HepG2 (cell line): ENCODE data around the gene GPATCH8. TPM values are rescaled to one million over a fixed set of nuclear protein-coding genes. Genes with fewer than 3 reads are reported as not detected.

ENCODE experiments used
- CBX5 ChIP-seq: sonication (generic); formaldehyde crosslinking; IDR thresholded peaks from 2 replicates; pipeline ENCODE4 v1.4.0; 2020; ENCODE audit warnings: missing genetic modification reagents, borderline replicate concordance
- HNF4G ChIP-seq, 2 experiments: sonication (generic) in 1 of 2; formaldehyde crosslinking in 1 of 2; IDR thresholded peaks; 2 replicates each; pipeline versions ENCODE4 v1.4.0 to v1.6.1; 2011 to 2020; ENCODE audit warnings: borderline replicate concordance in 2 of 2, low read depth in 2 of 2, mild to moderate bottlenecking in 2 of 2, low read length in 1 of 2, missing genetic modification reagents in 1 of 2, moderate library complexity in 1 of 2
- HNRNPLL ChIP-seq: fragments of 200-400 bp; formaldehyde crosslinking; IDR thresholded peaks from 2 replicates; pipeline ENCODE4 v1.6.1; 2017; ENCODE audit warnings: mild to moderate bottlenecking, low read depth, low read length; ENCODE audit not compliant: poor library complexity, severe bottlenecking
- KAT8 ChIP-seq: IDR thresholded peaks from 2 replicates; pipeline ENCODE4 v1.6.1; 2016; ENCODE audit warnings: missing genetic modification reagents, missing compliant biosample characterization
- KLF11 ChIP-seq: IDR thresholded peaks from 2 replicates; pipeline ENCODE4 v1.6.1; 2016; ENCODE audit warnings: missing compliant biosample characterization
- NFRKB ChIP-seq: fragments of 450-650 bp; IDR thresholded peaks from 2 replicates; pipeline ENCODE4 v1.6.1; 2017
- NR0B2 ChIP-seq: sonication (generic); formaldehyde crosslinking; IDR thresholded peaks from 2 replicates; pipeline ENCODE4 v1.4.0; 2020; ENCODE audit warnings: mild to moderate bottlenecking, missing genetic modification reagents
- SETDB1 ChIP-seq: sonication (generic); formaldehyde crosslinking; IDR thresholded peaks from 2 replicates; pipeline ENCODE4 v1.5.1; 2020; ENCODE audit warnings: missing genetic modification reagents, mild to moderate bottlenecking, borderline replicate concordance
- SP4 ChIP-seq: sonication (generic); formaldehyde crosslinking; IDR thresholded peaks from 2 replicates; pipeline ENCODE4 v1.8.1; 2023; ENCODE audit warnings: mild to moderate bottlenecking, missing genetic modification reagents
- TEAD2 ChIP-seq: sonication (generic); formaldehyde crosslinking; IDR thresholded peaks from 2 replicates; pipeline ENCODE4 v1.9.0; 2021; ENCODE audit warnings: missing genetic modification reagents
- U2AF2 ChIP-seq: fragments of 200-400 bp; formaldehyde crosslinking; IDR thresholded peaks from 2 replicates; pipeline ENCODE4 v1.6.1; 2017; ENCODE audit warnings: low read depth, mild to moderate bottlenecking, low read length
- ZNF101 ChIP-seq: sonication (generic); formaldehyde crosslinking; IDR thresholded peaks from 2 replicates; pipeline ENCODE4 v1.4.0; 2020; ENCODE audit warnings: mild to moderate bottlenecking, low read depth, missing genetic modification reagents, borderline replicate concordance
- ZNF260 ChIP-seq: sonication (generic); formaldehyde crosslinking; IDR thresholded peaks from 2 replicates; pipeline ENCODE4 v1.4.0; 2020; ENCODE audit warnings: missing genetic modification reagents, low read depth, mild to moderate bottlenecking, borderline replicate concordance
- ZNF543 ChIP-seq: sonication (generic); formaldehyde crosslinking; IDR thresholded peaks from 2 replicates; pipeline ENCODE4 v1.4.0; 2020; ENCODE audit warnings: mild to moderate bottlenecking, missing genetic modification reagents
- ZNF557 ChIP-seq: sonication (generic); formaldehyde crosslinking; IDR thresholded peaks from 2 replicates; pipeline ENCODE4 v1.4.0; 2020; ENCODE audit warnings: missing genetic modification reagents
- ZNF589 ChIP-seq: sonication (generic); formaldehyde crosslinking; conservative IDR thresholded peaks from 2 replicates; pipeline ENCODE4 v1.8.0; 2022; ENCODE audit warnings: mild to moderate bottlenecking, moderate library complexity, missing genetic modification reagents
- ZNF619 ChIP-seq: sonication (generic); formaldehyde crosslinking; IDR thresholded peaks from 2 replicates; pipeline ENCODE4 v1.4.0; 2020; ENCODE audit warnings: mild to moderate bottlenecking, missing genetic modification reagents
- ZNF660 ChIP-seq: sonication (generic); formaldehyde crosslinking; IDR thresholded peaks from 2 replicates; pipeline ENCODE4 v1.5.1; 2020; ENCODE audit warnings: mild to moderate bottlenecking, low read depth, missing genetic modification reagents, borderline replicate concordance
- ZNF670 ChIP-seq: sonication (generic); formaldehyde crosslinking; IDR thresholded peaks from 2 replicates; pipeline ENCODE4 v1.8.0; 2022; ENCODE audit warnings: mild to moderate bottlenecking, missing genetic modification reagents, borderline replicate concordance
- ZNF746 ChIP-seq: sonication (generic); formaldehyde crosslinking; IDR thresholded peaks from 2 replicates; pipeline ENCODE4 v1.8.0; 2022; ENCODE audit warnings: mild to moderate bottlenecking, missing genetic modification reagents
- ZNF773 ChIP-seq: sonication (generic); formaldehyde crosslinking; IDR thresholded peaks from 2 replicates; pipeline ENCODE4 v1.4.0; 2020; ENCODE audit warnings: missing genetic modification reagents, borderline replicate concordance
- polyA plus RNA-seq, 8 experiments: library from polyadenylated mRNA; depleted of rRNA in 3 of 8; stranded (reverse) in 7 of 8; unstranded in 1 of 8; fragments of >200 nt; fragmentation: Illumina TruSeq in 4 of 8; extraction: Trizol in 4 of 8; gene quantifications; 2 replicates each; pipeline versions ENCODE4 v1.2.1 to v1.2.3, GENCODE V29; 2011 to 2016; ENCODE audit warnings: low read depth in 4 of 8, missing spikeins in 1 of 8, mixed read lengths in 1 of 8; ENCODE audit not compliant: insufficient read depth in 1 of 8
- total RNA-seq, 5 experiments: library from RNA; depleted of rRNA; stranded (reverse); fragments of >200 nt; fragmentation: Illumina TruSeq; extraction: Trizol; gene quantifications; 2 replicates each; pipeline ENCODE4 v1.2.3, GENCODE V29; 2016; ENCODE audit warnings: low read depth in 1 of 5
- TF ChIP-seq, protein P1 (sequence below): sonication (generic); formaldehyde crosslinking; IDR thresholded peaks from 2 replicates; pipeline ENCODE4 v1.4.0; 2020; ENCODE audit warnings: missing genetic modification reagents
- TF ChIP-seq, protein P2 (sequence below): IDR thresholded peaks from 2 replicates; pipeline ENCODE4 v1.6.1; 2016; ENCODE audit warnings: low read depth, control low read depth
- TF ChIP-seq, protein P3 (sequence below): sonication (generic); formaldehyde crosslinking; IDR thresholded peaks from 2 replicates; pipeline ENCODE4 v1.4.0; 2020; ENCODE audit warnings: missing genetic modification reagents

Gene GPATCH8
- total and polyA plus RNA-seq, 2 of the 13 experiments (the other 11 are each of a cell fraction or from before 2014, with no cell fraction given) = 20.7 to 21.5 TPM

- TF ChIP-seq ZNF660 (CRISPR knock-in tag) = no peak
- TF ChIP-seq ZNF773 (CRISPR knock-in tag) = peak; percentile 78; the same call in 1 of the 2 replicates
- TF ChIP-seq, protein P1, sequence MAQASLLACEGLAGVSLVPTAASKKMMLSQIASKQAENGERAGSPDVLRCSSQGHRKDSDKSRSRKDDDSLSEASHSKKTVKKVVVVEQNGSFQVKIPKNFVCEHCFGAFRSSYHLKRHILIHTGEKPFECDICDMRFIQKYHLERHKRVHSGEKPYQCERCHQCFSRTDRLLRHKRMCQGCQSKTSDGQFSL (CRISPR knock-in tag) = no peak
- TF ChIP-seq, protein P2, sequence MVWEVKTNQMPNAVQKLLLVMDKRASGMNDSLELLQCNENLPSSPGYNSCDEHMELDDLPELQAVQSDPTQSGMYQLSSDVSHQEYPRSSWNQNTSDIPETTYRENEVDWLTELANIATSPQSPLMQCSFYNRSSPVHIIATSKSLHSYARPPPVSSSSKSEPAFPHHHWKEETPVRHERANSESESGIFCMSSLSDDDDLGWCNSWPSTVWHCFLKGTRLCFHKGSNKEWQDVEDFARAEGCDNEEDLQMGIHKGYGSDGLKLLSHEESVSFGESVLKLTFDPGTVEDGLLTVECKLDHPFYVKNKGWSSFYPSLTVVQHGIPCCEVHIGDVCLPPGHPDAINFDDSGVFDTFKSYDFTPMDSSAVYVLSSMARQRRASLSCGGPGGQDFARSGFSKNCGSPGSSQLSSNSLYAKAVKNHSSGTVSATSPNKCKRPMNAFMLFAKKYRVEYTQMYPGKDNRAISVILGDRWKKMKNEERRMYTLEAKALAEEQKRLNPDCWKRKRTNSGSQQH (CRISPR knock-in tag) = 0 out of 2 replicates have a peak, but pooled peaks have one; percentile 87
- TF ChIP-seq NR0B2 (CRISPR knock-in tag) = peak; percentile 59; the same call in 1 of the 2 replicates
- TF ChIP-seq ZNF589 (CRISPR knock-in tag) = no peak; the same call in 1 of the 2 replicates
- peak; percentile 88 for TF ChIP-seq ZNF557
- peak; percentile 79 for TF ChIP-seq HNRNPLL
- no peak for TF ChIP-seq TEAD2 (CRISPR knock-in tag)
- peak; percentile 81 for TF ChIP-seq NFRKB
- peak; percentile 66; the same call in 1 of the 2 replicates for TF ChIP-seq CBX5 (CRISPR knock-in tag)
- peak; percentile 85; the same call in 1 of the 2 replicates for TF ChIP-seq ZNF619 (CRISPR knock-in tag)
- no peak for TF ChIP-seq HNF4G (IDR thresholded peaks at IDR 0.05; ENCODE audit: borderline replicate concordance, low read depth, low read length)
- TF ChIP-seq HNF4G (CRISPR knock-in tag; IDR thresholded peaks at IDR 0.05; ENCODE audit: borderline replicate concordance, low read depth) = 0 out of 2 replicates have a peak, but pooled peaks have one; percentile 29
- no peak for TF ChIP-seq SETDB1 (CRISPR knock-in tag)
- peak; percentile 96 for TF ChIP-seq ZNF670
- peak; percentile 59; the same call in 1 of the 2 replicates for TF ChIP-seq KLF11
- TF ChIP-seq U2AF2 = no peak
- no peak; the same call in 1 of the 2 replicates for TF ChIP-seq ZNF101 (CRISPR knock-in tag)
- TF ChIP-seq SP4 (CRISPR knock-in tag) = peak; percentile 84
- no peak for TF ChIP-seq ZNF260 (CRISPR knock-in tag)
- TF ChIP-seq ZNF543 (CRISPR knock-in tag) = 0 out of 2 replicates have a peak, but pooled peaks have one; percentile 61
- peak; percentile 98 for TF ChIP-seq KAT8 (CRISPR knock-in tag)
- TF ChIP-seq, protein P3, sequence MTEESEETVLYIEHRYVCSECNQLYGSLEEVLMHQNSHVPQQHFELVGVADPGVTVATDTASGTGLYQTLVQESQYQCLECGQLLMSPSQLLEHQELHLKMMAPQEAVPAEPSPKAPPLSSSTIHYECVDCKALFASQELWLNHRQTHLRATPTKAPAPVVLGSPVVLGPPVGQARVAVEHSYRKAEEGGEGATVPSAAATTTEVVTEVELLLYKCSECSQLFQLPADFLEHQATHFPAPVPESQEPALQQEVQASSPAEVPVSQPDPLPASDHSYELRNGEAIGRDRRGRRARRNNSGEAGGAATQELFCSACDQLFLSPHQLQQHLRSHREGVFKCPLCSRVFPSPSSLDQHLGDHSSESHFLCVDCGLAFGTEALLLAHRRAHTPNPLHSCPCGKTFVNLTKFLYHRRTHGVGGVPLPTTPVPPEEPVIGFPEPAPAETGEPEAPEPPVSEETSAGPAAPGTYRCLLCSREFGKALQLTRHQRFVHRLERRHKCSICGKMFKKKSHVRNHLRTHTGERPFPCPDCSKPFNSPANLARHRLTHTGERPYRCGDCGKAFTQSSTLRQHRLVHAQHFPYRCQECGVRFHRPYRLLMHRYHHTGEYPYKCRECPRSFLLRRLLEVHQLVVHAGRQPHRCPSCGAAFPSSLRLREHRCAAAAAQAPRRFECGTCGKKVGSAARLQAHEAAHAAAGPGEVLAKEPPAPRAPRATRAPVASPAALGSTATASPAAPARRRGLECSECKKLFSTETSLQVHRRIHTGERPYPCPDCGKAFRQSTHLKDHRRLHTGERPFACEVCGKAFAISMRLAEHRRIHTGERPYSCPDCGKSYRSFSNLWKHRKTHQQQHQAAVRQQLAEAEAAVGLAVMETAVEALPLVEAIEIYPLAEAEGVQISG (CRISPR knock-in tag) = peak; percentile 89
- peak; percentile 50; the same call in 1 of the 2 replicates for TF ChIP-seq ZNF746
Observed at GRCh38 chr17:44503147-44504029, at the start of gene GPATCH8 (continued).
